ENCODE results near the gene RWDD4.
"Not testable (repeated sequence)": the region's sequence is repeated elsewhere in the genome, so short reads cannot be mapped to it uniquely, and the experiment has no call there.

RWDD4 gene

GRCh38 chr4:183635741-183636140, 23.2 kb downstream of the RWDD4 start:
- no peak for DNase-seq (ENCODE audit: low read depth)

DNA sequence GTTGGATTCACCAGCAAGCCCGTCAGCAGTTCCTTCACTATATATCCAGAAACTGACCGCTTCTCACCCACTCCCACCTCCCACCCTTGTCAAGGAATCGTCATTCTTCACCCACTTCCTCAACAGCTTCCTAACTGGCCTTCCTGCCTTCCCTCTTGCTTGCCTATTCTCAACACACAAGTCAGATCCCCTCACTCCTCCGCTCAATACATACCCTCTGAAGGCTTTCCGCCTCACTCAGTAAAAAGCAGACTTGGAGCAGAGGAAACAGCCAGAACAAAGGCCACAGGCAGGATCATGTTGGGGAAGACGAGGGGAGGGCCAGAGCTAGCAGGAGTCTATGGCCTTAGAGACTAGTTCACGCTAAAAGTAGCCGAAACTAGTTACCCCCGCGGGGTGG, 23.7 kb downstream of the RWDD4 start:
- no peak for DNase-seq (ENCODE audit: low read depth)

DNA sequence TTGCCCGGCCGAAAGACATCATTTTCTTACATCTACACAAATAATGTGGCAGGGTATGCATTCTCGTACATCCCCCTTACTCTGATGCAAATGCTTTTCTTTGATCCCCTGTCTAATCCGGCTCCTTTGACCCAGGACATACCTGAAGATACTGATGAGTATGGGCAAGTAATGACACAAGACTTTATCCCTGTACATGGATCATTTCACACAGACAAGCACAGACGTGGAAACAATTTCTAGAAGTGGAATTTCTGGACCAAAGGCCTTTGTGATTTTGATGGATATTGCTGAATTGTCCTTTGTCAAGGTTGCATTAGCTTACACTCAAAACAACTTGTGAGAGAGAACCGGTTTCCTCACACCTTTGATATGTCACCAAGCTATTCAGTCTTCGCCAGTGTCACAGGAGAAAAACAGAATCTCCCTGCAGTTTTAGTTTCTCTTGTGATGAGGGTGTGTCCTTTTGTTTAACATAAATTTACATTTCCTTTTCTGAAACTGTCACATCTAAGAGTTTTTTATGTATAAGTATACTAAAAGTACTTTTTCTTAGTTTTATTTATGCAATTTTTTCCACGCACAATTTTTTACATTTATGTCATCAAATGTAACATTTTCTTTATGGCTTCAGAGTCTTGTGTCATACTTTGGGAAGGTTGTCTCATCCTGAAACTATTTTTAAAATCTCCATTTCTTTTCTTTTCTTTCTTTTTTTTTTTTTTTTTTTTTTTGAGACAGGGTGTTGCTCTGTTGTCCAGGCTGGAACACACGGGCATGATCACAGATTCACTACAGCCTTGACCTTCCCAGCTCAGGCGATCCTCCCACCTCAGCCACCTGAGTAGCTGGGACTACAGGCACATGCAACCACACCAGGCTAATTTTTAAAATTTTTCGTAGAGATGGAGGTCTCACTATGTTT, 25.2 kb downstream of the RWDD4 start:
- no peak for DNase-seq (ENCODE audit: low read depth)

DNA sequence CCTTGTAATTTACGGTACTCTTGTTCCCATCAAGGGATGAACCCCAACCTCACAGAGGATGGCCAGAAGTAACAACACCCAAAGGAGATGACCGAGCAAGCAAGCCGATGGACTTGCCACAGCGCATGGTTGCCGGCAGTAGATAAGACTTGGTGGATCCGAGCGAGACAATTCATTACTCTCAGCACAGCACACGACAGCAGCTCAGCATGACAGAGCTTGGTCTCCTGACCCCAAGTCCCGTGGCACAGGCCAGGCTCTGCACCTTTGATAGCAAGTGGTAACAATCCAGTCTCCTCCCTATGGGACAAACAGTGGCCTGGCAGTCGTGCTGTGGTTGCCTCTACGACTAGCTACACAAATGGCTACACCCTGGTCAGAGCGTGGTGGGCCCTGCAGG, 26.3 kb downstream of the RWDD4 start:
- no peak for DNase-seq (ENCODE audit: low read depth)

DNA sequence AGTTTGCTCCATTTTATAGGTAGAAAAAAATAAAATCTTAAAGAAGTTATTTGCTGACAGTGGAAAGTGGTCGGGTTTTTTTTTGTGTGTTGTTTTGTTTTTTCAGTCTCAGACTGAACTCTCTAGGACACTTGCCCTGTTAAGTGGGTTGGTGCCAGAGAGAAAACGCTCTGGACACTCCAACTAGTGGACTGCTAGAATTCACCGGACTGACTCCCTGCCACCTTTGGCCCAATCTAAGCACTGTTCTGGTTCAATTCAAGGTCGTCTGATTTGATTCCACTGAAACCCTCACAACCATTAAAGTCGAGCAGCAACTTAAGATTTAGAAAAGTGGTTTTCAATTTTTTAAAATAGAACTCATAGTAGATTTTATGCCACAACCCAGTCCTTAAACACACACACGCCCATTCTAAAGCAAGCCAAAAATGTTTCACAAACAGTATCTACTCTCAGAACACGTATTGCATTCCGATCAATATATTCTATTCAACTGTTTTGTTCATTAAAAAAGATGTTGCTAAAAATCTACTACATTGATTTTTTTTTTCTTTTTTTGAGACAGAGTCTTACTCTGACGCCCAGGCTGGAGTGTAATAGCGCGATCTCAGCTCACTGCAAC, 27.3 kb downstream of the RWDD4 start:
- no peak for DNase-seq (ENCODE audit: low read depth)

GRCh38 chr4:183627979-183628588, 30.9 kb downstream of the RWDD4 start:
- no peak for DNase-seq (ENCODE audit: low read depth)

DNA sequence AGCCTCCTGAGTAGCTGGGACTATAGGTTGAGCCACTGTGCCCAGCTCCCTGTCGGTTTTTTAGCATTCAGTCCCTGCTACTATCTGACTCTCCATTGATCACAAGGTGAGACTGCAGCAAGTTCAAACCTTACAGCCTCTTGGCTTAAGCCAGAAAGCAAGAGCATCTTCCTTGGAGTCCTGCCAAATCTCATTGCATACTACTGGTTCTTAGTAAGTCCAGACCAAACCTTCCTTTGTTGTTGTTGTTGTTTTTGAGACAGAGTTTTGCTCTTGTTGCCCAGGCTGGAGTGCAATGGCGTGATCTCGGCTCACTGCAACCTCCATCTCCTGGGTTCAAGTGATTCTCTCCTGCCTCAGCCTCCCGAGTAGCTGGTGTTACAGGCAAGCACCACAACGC, 31.7 kb downstream of the RWDD4 start:
- not testable (repeated sequence) for DNase-seq (ENCODE audit: low read depth)

DNA sequence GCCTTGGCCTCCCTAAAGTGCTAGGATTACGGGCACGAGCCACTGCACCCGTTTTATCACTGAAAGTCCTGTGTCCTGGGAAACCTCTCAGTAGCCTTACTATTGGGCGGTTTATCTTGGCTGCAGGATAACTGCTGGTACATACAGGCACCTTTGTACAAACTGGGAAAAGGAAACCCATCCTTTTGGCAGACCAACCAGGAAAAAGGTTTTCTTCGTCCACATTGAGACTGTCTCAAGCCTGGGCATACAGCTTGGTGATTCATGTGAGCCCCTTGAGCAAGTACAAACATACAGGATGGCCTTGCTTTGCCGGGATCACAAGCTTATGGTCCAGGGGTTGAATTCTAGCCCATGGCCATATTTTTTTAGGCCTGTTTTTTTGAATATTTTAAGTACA, 32.8 kb downstream of the RWDD4 start:
- DNase-seq (ENCODE audit: low read depth), result no peak

GRCh38 chr4:183624548-183624947, 34.4 kb downstream of the RWDD4 start:
- DNase-seq (ENCODE audit: low read depth), result no peak

DNA sequence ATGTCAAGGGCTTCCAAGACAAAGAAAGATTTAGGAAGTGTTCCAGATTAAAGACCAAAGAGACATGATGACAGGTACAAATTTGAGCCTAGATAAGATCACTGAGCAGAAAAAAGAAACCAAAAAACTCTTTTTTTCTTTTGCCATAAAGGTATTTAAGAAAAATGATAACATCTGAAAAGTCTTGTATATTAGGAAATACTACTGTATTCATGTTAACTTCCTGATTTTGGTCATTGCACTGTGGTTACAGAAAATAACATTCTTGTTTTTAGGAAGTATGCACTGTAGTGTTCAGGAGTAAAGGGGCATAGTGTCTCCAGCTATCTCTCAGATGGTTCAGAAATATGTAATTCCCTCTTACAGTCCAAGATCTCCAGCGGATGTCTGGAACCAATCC, 37.1 kb downstream of the RWDD4 start:
- no peak for DNase-seq (ENCODE audit: low read depth)

GRCh38 chr4:183620421-183620820, 38.6 kb downstream of the RWDD4 start:
- no peak for DNase-seq (ENCODE audit: low read depth)

GRCh38 chr4:183618681-183619080, 40.3 kb downstream of the RWDD4 start:
- DNase-seq (ENCODE audit: low read depth), result no peak

DNA sequence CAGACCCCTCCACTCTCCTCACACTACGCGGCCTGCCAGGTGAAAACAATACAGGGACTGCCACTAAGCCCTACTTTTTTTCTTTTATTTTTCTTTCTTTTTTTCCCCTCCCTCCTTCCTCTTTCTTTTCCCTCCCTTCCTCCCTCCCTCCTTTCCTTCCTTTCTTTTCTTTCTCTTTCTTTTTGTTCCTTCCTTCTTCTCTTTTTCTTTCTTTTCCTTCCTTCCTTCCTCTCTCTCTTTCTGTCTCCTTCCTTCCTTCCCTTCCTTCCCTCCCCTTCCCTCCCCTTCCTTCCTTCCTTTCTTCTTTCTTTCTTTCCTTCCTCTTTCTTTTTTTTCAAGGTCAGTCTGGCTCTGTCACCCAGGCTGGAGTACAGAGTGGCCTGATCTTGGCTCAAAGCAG, 41.9 kb downstream of the RWDD4 start:
- no peak for DNase-seq (ENCODE audit: low read depth)

DNA sequence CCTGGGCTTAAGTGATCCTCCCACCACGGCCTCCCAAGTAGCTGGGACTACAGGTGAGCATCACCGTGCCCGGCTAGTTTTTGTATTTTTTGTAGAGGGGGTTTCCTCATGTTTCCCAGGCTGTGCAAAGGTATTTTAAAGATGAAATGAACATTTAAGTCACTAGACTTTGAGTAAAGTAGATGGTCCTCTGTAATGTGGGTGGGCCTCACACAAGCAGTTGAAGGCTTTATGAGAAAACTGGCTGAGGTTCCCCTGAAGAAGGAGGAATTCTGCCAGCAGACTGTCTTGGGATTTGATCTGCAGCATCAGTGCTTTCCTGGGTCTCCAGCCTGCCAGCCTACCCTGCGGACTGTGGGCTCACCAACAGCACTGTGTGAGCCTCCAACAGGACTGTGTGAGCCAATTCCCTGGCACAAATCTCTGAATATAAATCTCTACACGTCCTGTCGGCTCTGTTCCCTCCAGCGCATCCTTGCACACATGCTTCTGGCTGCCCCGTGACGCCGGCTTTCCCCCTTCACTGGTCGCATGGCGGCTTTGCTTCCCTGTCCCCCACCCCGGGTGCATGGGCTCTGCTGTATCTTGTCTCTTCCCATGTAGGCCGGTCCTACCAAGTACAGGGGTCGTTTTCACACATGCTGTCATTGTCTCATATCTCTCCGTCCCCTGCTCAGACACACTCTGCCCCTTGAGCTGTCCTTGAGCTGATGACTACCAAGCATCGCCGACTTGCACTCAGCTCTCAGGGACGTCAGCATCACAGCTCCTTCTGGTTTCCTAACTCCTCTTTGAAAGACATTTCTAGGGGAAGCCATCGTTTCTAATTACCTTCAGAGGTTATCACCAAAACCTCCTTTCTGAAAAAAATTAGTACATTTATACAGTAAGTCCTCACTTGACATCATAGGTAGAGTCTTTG, 46.4 kb downstream of the RWDD4 start:
- DNase-seq (ENCODE audit: low read depth), result no peak

GRCh38 chr4:183611210-183611830, 47.7 kb downstream of the RWDD4 start:
- no peak for DNase-seq (ENCODE audit: low read depth)

DNA sequence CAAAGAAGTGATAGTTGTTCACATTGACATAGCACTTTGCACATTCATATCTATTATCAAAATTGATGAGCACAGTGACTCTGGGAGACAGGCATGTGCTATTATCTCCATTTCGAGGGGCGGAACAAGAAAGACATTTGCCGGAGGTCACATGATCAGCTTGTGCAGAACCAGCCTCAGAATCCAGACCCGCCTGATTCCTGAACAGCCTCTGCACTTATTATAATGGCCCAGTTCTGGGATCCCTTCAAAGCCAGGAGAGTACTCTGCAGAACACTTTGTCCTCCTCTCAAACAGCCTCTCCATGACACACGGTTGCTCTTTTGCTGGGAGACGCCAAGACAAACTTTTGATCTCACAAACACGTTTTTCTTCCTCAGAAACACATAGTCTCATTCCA, 48.4 kb downstream of the RWDD4 start:
- DNase-seq (ENCODE audit: low read depth), result no peak

GRCh38 chr4:183610033-183610432, 49.0 kb downstream of the RWDD4 start:
- DNase-seq (ENCODE audit: low read depth), result no peak

DNA sequence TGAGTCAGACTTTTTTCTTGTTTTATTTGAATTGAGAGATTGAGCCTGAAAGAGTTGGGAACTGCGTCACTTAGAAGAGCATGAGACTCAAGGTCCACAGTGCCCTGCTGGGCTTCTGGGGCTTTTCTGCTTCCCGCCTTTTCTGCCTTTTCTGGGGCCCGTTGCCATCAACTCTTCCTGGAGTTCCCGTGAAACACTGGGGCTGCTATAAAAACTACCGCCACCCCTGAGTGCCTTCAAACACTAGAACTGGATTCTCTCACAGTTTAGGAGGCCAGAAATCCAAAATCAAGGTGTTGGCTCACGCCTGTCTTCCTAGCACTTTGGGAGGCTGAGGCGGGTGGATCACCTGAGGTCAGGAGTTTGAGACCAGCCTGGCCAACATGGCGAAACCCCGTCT, 49.8 kb downstream of the RWDD4 start:
- no peak for DNase-seq (ENCODE audit: low read depth)

GRCh38 chr4:183607894-183608293, 51.1 kb downstream of the RWDD4 start:
- no peak for DNase-seq (ENCODE audit: low read depth)

DNA sequence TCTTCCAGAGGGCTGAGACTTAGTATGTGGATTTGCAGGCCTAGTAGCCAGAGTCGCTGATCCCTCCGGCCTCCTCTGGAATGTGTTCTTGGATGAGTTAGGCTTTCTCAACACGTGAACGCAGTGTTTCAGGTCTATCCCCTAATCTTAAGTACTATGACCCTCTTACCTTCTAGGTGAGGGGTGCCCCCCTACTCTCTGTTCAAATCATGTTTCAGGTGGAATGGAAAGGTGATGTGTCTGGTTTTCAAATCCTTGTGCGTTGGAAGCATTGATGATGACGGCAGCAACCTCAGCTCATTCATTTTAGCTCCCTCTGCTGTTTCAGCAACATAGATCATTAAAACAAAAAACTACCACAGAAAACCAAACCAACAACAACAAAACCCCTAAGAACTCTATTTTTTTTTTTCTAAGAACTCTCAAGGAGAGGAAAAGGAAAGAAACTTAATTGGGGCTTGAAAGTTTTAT, 56.4 kb downstream of the RWDD4 start:
- DNase-seq (ENCODE audit: low read depth), result no peak

DNA sequence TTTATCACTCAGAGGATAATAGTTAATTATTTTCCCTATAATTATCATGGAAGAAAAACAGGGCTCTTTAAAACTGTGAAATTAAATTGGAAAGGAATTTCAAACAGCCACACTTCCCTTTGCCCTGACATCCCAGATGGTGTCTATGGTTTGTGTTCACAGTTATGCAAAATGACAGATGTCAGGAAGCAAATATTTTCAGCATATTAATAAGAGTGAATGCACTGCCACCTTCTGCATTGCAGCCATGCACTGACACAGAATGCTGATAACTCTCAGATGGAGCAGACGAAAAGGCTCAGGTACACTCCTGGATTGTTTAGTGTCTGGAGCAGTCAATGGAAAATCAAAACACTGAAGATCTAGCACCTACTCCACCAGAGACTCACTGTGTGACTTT, 57.6 kb downstream of the RWDD4 start:
- DNase-seq (ENCODE audit: low read depth), result no peak
